ENCODE data around the gene SEPTIN7.

The SEPTIN7 gene

DNA sequence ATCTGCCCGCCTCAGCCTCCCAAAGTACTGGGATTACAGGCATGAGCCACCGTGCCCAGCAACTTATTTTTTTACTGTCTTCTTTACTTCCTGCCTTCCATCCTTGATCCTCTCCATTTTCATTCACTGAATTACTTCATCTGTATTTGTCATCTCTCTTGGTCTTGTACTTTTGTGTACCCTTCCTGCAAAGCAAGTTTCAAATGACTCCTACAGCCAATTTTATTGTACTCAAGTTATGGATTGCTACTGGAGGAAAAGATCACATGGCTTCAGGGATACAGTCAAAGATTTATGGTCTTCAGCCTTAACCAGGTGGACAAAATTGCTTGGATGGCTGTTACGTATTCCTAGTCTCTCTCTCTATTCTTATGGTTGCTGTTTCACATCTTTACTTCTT, 22.6 kb downstream of the SEPTIN7 start:
- TF ChIP-seq, protein P1, sequence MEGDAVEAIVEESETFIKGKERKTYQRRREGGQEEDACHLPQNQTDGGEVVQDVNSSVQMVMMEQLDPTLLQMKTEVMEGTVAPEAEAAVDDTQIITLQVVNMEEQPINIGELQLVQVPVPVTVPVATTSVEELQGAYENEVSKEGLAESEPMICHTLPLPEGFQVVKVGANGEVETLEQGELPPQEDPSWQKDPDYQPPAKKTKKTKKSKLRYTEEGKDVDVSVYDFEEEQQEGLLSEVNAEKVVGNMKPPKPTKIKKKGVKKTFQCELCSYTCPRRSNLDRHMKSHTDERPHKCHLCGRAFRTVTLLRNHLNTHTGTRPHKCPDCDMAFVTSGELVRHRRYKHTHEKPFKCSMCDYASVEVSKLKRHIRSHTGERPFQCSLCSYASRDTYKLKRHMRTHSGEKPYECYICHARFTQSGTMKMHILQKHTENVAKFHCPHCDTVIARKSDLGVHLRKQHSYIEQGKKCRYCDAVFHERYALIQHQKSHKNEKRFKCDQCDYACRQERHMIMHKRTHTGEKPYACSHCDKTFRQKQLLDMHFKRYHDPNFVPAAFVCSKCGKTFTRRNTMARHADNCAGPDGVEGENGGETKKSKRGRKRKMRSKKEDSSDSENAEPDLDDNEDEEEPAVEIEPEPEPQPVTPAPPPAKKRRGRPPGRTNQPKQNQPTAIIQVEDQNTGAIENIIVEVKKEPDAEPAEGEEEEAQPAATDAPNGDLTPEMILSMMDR (IDR thresholded peaks at IDR 0.05), result no peak

DNA sequence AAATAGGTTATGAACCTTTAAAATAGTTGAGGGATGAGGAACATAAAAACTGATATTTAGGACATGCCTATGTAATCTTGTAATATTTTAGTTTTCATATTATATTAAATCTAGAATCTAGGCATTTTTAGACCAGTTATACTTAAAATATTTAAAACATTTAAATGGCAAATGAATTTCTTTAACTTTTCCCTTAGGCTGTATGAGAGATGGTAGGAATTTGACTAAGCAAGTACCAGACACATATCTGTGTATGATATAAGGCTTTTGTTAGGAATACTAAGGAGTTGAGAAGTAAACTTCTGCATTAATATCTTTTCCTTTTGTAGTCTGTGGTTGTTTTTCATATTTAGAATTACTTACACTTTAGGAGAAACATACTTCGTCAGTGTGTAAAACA, 25.1 kb downstream of the SEPTIN7 start:
- TF ChIP-seq, protein P1 (IDR thresholded peaks at IDR 0.05), result no peak

DNA sequence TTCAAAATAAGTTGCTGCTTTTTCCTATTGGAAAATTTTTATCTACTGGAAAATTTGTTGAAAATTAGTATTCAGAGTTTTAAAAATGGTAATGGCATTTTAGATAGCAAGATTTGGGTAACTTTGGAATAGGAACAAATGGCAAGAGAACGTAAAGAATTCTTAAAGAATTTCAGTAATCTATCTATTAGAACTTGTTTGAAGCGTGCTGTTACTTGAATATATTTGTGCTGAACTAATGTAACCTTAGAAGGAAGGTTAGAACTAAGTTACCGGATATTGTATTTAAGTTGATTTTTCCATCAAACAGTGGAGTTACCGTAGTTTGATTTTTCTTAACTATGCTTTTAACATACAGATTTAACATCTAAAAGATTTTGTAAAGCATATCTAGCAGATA, 25.9 kb downstream of the SEPTIN7 start:
- TF ChIP-seq, protein P1 (IDR thresholded peaks at IDR 0.05), result no peak

DNA sequence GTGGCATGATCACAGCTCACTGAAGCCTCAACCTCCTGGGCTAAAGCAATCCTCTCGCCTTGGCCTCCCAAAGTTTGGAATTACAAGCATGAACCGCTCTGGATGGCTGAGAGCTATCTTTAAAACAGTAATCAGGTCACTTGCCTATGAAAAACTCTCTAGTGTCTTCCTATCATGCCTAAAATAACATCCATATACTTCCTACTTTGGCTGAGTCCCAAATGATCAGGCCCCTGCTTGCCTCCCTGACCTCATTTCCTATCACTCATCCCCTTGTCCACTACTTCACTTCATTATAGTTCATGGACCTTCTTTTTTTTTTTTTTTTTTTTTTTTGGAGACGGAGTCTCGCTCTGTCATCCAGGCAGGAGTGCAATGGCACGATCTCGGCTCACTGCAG, 28.0 kb downstream of the SEPTIN7 start:
- TF ChIP-seq, protein P1 (IDR thresholded peaks at IDR 0.05), result no peak

DNA sequence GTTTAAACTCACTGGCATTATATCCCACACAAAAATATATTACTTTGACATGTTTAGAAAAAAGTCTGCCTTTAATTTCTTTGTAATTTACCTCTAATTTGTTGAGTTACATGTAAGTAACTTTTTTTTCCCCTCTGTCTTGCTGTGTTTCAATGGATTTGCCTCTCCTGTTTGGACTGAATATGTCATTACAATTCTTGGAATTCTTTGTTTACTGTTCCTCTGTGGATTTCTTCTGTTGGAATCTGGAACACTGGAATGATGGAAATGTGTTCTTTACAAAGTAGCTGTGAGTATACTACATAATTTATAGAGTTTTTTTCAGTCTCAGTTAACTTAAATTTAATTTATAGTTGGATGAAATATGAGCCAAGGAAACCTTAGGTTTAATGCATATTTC, 30.4 kb downstream of the SEPTIN7 start:
- TF ChIP-seq, protein P1 (IDR thresholded peaks at IDR 0.05), result no peak

DNA sequence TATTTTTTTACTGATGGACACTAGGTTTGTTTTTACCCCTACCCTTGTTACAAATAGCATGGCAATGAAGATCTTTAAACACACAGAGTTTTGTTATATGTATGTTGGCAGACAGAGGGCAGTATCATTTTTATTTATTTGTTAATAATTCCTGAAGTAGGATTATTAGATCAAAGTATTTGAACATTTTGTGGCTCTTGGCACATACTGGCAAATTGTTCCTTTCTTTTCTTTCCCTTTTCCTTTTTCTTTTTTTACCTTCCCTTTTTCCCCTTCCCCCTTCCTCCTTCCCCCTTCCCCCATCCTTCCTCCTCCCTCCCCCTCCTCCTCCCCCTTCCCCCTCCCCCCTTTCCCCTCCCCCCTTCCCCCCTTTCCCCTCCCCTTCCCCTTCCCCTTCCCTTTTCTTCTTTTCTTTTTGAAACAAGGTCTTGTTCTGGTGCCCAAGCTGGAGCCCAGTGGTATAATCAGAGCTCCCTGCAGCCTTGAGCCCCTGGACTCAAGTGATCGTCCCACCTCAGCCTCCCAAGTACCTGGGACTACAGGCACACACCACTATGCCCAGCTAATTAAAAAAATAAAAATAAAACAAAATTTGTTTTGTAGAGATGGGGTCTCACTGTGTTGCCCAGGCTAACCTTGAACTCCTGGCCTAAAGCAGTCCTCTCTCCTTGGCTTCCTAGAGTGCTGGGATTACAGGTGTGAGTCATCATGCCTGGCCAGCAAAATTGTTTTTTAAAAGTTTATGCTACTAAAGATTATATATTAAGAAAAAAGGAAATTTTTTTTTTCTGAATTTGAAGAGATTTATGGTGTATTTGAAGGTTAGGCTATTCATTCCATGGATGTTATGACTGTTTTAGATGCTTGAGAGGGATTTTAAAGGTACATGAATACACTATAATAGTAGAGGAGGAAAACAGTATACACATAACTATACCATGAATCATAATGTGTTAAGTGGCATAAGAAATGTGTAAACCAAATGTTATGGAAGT, 39.3 kb downstream of the SEPTIN7 start:
- TF ChIP-seq, protein P1 (IDR thresholded peaks at IDR 0.05), result no peak; the same call in 1 of the 2 replicates

DNA sequence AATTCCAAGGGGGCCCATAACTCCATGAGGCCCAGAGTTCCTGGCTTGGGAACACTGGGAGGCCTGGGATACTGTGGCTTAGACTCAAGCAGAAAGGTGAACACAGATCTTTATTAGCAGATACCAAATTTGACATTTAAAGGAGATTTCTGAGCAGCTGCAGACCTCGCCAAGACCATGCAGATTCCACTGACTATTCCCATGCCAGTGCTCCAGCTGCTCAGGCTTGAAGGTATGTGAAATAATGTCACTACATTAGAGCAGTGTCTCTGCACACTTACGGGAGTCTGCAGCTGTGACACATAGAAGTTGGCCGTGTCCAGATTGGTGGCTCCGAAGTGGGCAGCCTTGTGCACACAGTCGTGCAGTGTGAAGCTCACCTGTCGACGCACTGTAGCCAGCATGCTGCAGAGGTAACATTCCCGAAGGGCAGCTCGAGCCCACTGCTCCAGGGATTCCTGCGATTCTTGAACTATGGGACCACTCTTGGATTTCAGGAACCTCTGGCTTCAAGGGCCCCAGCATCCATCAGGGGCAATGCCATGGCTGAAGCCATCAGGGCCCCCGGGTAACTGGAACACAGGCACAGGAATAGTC, 46.1 kb downstream of the SEPTIN7 start:
- TF ChIP-seq, protein P1 (IDR thresholded peaks at IDR 0.05), result no peak
